Measurements from ENCODE around the gene BDH1. TPM values are rescaled to one million over a fixed set of nuclear protein-coding genes. Genes with fewer than 3 reads are reported as not detected.
"Not testable (repeated sequence)": the region's sequence is repeated elsewhere in the genome, so short reads cannot be mapped to it uniquely, and the experiment has no call there.

BDH1 gene
- total and polyA plus RNA-seq, 5 experiments from 2014 or later, result 19.1 to 79.0 (median 30.9) TPM

DNA sequence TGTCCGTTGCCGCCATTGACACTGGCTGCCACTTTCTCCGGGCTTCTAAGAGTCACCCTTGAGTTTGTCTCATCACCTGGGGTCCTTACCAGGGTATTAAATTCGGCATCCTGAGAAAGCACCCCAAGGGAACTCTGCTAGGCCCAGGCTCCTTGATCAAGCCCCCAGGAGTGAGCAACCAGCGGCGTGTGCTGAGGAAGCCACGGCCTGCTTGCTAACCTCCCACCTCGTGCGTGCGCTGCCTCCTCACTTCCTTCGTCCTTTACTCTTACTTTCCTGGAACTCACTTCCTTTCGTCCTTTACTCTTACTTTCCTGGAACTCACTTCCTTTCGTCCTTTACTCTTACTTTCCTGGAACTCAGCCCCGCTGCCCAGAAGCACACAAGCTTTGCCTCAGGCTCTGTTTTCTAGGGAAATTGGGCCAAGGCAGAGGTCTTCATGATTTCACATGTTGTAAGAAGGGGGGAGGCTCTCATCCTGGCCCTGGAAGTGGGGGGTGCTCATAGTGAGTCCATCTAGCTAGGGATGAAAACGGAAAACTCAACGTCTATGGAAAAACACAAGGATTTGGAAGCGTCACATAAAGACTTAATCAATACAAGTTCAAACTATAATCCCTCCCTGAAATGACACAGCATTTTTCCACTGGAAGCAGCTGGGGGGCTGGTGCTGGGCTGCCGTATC is 36.7 kb upstream of the BDH1 start:
- peak overlapping the region in 3 of 10 donors; percentile 33 to 77 (median 34) for H3K27ac Mint-ChIP-seq
- ATAC-seq, result no peak
- peak overlapping the region in 5 of 10 donors; percentile 2 to 72 (median 30) for H3K4me3 Mint-ChIP-seq
- POLR2A ChIA-PET, result no interaction called here
- H3K4me1 Mint-ChIP-seq, result peaks cover 0 to 18% (median 9%) of the 10 kb centered on the region in 4 donors
- no peaks in the 10 kb centered on the region for H3K27me3 Mint-ChIP-seq
- no peaks in the 10 kb centered on the region for H3K9me3 Mint-ChIP-seq
- no peaks in the 10 kb centered on the region for H3K36me3 Mint-ChIP-seq
- no peak for DNase-seq

DNA sequence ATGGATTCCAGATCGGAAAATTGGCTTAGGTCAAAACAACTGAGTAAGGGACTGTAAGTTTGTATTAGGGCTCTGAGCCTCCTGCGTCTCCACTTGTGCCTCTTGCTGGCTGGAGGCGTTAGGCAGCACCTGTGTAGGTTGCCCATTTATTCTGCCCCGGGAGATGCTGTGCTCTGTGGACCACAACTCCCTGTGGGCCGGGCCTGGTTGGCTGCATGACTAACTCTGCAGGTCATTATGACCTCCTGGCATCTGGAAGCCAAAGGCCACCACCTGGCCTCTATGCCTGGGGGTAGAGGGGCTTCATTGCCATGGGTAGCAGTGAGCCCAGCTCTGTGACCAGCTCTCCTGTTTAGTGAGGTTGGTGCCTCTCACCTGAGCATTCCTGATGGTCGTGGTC is 36.0 kb upstream of the BDH1 start:
- POLR2A ChIA-PET, result interaction anchor here (0.6 kb wide), 1 partner anchor 44 kb away, joined by 3 read pairs; no protein-coding TSS in a partner anchor

DNA sequence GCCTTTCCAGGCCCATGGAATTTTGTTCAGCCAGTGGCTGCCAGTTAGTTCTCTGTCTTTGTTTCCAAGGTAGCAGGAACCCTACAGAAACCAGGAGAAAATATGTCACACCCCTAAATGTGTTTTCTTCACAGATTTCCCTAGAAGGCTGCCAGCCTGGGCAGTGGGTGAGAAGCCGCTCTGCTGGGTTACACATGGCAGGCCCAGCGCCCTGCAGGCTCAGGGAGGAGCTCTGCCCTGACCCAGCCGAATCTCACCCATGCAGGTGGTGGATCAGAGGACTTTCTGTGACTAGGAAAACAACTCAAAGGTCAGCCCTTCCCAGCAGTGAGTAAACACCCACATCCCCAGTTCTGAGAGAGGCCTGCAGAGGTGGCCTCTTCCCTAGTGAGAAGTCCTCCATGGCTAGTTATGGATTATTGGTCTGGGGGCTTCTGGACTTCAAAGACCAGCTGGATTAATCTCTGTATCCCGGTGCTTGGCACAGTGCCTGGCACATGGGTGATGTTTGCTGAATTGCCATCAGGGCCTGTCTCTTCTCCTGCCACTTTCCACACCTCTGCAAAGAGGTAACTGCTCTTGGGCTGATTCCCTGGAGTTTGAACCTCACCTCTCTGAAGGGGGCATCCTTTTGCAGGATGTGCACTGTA is 34.7 kb upstream of the BDH1 start:
- H3K4me1 Mint-ChIP-seq, result peaks cover 0 to 18% (median 8%) of the 10 kb centered on the region in 4 donors
- H3K27ac Mint-ChIP-seq, result no peak overlapping the region
- no peaks in the 10 kb centered on the region for H3K9me3 Mint-ChIP-seq
- no peaks in the 10 kb centered on the region for H3K27me3 Mint-ChIP-seq
- H3K36me3 Mint-ChIP-seq, result no peaks in the 10 kb centered on the region
- ATAC-seq (no peak), DNase-seq (no peak)
- no peak overlapping the region for H3K4me3 Mint-ChIP-seq
- POLR2A ChIA-PET, result no interaction called here

More for the DNA sequence above, 36.0 kb upstream of the BDH1 start:
- peaks cover 0 to 18% (median 9%) of the 10 kb centered on the region in 4 donors for H3K4me1 Mint-ChIP-seq
- no peaks in the 10 kb centered on the region for H3K9me3 Mint-ChIP-seq
- no peak overlapping the region for H3K4me3 Mint-ChIP-seq
- H3K27me3 Mint-ChIP-seq, result no peaks in the 10 kb centered on the region
- ATAC-seq, result no peak
- peak overlapping the region in 1 of 10 donors; percentile 12 for H3K27ac Mint-ChIP-seq
- no peak for DNase-seq
- no peaks in the 10 kb centered on the region for H3K36me3 Mint-ChIP-seq

DNA sequence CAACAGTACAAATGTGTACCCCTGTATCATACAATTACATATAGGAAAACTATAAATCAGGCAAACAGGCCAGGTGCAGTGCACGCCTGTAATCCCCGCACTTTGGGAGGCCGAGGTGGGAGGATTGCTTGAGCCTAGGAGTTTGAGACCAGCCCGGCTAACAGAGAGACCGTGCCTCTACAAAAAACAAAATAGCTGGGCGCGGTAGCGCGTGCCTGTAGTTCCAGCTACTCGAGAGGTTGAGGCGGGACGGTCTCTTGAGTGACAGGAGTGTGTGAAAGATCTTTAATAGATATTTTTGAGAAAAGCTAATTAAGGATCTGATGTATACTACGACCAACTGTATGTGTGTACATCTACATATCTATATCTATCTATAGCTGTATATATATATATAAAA is 33.8 kb upstream of the BDH1 start:
- DNase-seq, result no peak
- Mint-ChIP-seq H3K4me1 (peaks cover 0 to 18% (median 8%) of the 10 kb centered on the region in 4 donors), H3K36me3 (no peaks in the 10 kb centered on the region), H3K27ac (no peak overlapping the region), H3K9me3 (no peaks in the 10 kb centered on the region), H3K4me3 (no peak overlapping the region), H3K27me3 (peaks cover 0 to 3% (median 0%) of the 10 kb centered on the region in 5 donors)
- POLR2A ChIA-PET, result no interaction called here
- no peak for ATAC-seq

DNA sequence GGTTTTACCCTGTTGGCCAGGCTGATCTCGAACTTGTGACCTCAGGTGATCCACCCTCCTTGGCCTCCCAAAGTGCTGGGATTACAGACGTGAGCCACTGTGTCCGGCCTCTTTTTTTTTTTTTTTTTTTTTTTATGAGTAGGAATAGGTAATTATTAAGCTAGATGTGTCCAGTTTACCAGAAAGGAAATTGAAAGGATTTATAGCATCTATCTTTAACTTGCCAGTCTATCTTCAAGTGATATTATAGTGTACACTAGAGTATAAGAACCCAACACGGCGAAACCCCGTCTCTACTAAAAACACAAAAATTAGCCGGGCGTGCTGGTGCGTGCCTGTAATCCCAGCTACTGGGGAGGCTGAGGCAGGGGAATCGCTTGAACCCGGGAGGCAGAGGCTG is 31.0 kb upstream of the BDH1 start:
- not testable (repeated sequence) for H3K9me3 Mint-ChIP-seq, H3K4me1 Mint-ChIP-seq, DNase-seq, H3K27me3 Mint-ChIP-seq, H3K36me3 Mint-ChIP-seq, H3K4me3 Mint-ChIP-seq, H3K27ac Mint-ChIP-seq, ATAC-seq
- POLR2A ChIA-PET, result interaction anchor here (0.7 kb wide), 1 partner anchor 63 kb away, joined by 3 read pairs; no protein-coding TSS in a partner anchor

- ATAC-seq (no peak), DNase-seq (no peak)
- POLR2A ChIA-PET, result no interaction called here
- H3K9me3 Mint-ChIP-seq, result no peaks in the 10 kb centered on the region
- no peak overlapping the region for H3K27ac Mint-ChIP-seq
- H3K27me3 Mint-ChIP-seq, result peaks cover 0 to 3% (median 0%) of the 10 kb centered on the region in 5 donors
- no peaks in the 10 kb centered on the region for H3K4me1 Mint-ChIP-seq
- no peak overlapping the region for H3K4me3 Mint-ChIP-seq
- peaks cover 0 to 1% (median 0%) of the 10 kb centered on the region in 3 donors for H3K36me3 Mint-ChIP-seq
Observed at GRCh38 chr3:197586181-197586580, 30.4 kb upstream of the BDH1 start.

DNA sequence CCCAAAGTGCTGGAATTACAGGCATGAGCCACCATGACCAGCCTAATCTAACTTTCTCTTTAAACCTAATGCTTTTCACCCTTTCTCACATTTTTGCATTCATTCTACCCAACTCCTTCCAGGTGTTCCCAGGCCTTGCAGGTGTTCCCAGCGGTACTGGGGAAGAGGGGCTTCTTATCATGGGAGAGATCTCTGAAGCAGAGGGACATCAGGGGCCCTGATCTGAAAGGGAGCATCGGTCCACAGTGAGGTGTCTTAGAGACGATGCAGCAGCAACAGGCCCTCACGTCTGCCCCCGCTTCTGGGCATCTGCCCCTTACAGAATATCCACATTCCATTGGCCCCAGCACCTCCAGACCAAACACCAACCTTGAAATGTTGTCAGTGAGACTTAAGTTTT is 29.0 kb upstream of the BDH1 start:
- Mint-ChIP-seq H3K4me1 (no peaks in the 10 kb centered on the region), H3K27me3 (peaks cover 0 to 3% (median 0%) of the 10 kb centered on the region in 5 donors), H3K4me3 (no peak overlapping the region), H3K9me3 (no peaks in the 10 kb centered on the region), H3K27ac (peak overlapping the region in 1 of 10 donors; percentile 8), H3K36me3 (peaks cover 0 to 1% (median 0%) of the 10 kb centered on the region in 3 donors)
- ATAC-seq (no peak), DNase-seq (no peak)
- POLR2A ChIA-PET, result no interaction called here

GRCh38 chr3:197583371-197583770 is 27.6 kb upstream of the BDH1 start:
- Mint-ChIP-seq H3K27ac (no peak overlapping the region), H3K27me3 (peaks cover 0 to 3% (median 0%) of the 10 kb centered on the region in 5 donors), H3K36me3 (peaks cover 0 to 1% (median 0%) of the 10 kb centered on the region in 3 donors), H3K9me3 (no peaks in the 10 kb centered on the region), H3K4me1 (no peaks in the 10 kb centered on the region), H3K4me3 (no peak overlapping the region)
- DNase-seq (no peak), ATAC-seq (no peak)
- POLR2A ChIA-PET, result no interaction called here

GRCh38 chr3:197580253-197580691 is 24.5 kb upstream of the BDH1 start:
- H3K36me3 Mint-ChIP-seq, result peaks cover 0 to 1% (median 0%) of the 10 kb centered on the region in 3 donors
- no peak overlapping the region for H3K4me3 Mint-ChIP-seq
- H3K4me1 Mint-ChIP-seq, result no peaks in the 10 kb centered on the region
- ATAC-seq, result no peak
- H3K9me3 Mint-ChIP-seq, result no peaks in the 10 kb centered on the region
- POLR2A ChIA-PET, result no interaction called here
- DNase-seq, result no peak
- no peak overlapping the region for H3K27ac Mint-ChIP-seq
- H3K27me3 Mint-ChIP-seq, result peaks cover 0 to 3% (median 0%) of the 10 kb centered on the region in 5 donors

DNA sequence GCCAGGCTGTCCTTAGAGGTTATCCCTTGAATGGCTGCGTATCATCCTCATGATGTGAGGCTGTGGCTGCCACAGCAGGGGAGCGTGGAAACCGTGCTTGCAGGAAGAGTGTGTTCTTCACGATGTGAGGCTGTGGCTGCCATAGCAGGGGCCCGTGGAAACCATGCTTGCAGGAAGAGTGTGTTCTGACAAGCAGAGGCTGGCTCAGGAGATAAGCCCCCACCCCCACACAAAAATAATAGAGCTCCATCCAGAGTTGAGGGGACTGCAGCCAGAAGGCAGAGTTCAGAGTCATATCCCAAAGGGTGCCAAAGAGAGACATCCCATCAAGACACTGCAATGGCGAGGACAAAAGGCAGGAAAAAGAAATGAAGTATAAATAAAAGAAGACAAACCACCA is 22.6 kb upstream of the BDH1 start:
- Mint-ChIP-seq H3K27me3 (peaks cover 0 to 1% (median 0%) of the 10 kb centered on the region in 5 donors), H3K36me3 (peaks cover 0 to 1% (median 0%) of the 10 kb centered on the region in 3 donors), H3K9me3 (no peaks in the 10 kb centered on the region), H3K4me3 (no peak overlapping the region), H3K27ac (peak overlapping the region in 2 of 10 donors; percentile 41 to 61), H3K4me1 (no peaks in the 10 kb centered on the region)
- no peak for DNase-seq
- ATAC-seq, result no peak
- POLR2A ChIA-PET, result interaction anchor here (0.6 kb wide), 1 partner anchor 1121 kb away, joined by 6 read pairs; no protein-coding TSS in a partner anchor

DNA sequence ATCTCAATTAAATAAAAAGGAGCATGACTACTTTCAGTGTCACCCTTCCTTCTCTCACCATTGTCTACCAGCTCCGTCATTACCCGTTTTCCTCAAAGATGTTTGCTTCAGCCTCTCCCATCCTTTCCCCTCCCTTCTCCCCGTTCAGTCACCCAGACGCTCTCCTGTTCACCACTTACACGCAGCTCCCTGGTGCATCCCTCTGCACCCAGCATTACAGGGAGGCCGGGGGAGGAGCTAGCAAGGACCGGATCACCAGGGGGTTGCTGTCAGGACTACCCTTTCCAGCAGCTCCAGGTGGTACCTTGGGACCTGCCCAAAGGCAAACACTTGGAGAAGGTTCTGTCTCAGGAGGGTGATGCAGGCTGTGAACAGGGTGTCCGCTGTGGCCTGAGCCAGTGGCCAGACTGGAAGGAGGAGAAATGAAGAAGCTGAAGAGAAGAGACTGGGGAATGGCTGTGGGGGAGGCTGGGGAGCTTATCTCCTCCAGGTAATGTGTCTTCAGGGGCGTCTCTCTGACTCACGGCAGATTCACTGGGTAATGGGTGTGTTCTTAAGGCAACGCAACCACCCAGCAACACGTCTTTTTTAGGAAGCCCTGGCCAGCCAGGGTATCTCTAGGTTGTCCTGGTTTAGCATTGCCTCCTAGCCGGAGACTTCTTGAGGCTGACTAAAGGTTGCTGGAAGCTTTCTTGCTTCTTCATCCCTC is 21.8 kb upstream of the BDH1 start:
- DNase-seq (no peak), ATAC-seq (no peak)
- Mint-ChIP-seq H3K36me3 (peaks cover 0 to 2% (median 0%) of the 10 kb centered on the region in 3 donors), H3K27me3 (peaks cover 0 to 3% (median 0%) of the 10 kb centered on the region in 5 donors), H3K4me1 (no peaks in the 10 kb centered on the region), H3K4me3 (no peak overlapping the region), H3K27ac (peak overlapping the region in 1 of 10 donors; percentile 41), H3K9me3 (peaks cover 0 to 2% (median 0%) of the 10 kb centered on the region in 9 donors)
- POLR2A ChIA-PET, result interaction anchor here (0.5 kb wide), 1 partner anchor 385 kb away, joined by 5 read pairs; no protein-coding TSS in a partner anchor

DNA sequence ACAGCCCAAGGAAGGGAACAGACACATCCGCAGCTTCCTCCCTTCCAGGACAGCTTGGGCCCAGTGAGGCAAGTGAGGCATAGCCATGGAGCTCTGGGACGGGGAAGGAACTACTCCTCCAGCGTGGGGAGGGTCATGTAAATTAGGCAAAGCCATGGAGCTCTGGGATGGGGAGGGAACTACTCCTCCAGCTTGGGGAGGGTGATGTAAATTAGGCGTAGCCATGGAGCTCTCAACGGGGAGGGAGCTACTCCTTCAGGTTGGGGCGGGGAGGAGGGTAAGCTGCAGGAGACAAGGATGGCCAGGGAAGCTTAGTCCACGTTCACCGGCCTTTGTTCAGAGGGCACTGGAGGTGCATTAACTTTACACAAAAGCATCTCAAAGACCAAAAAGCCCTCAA is 21.1 kb upstream of the BDH1 start:
- POLR2A ChIA-PET, result interaction anchor here (0.7 kb wide), 1 partner anchor 22 kb away, joined by 3 read pairs; no protein-coding TSS in a partner anchor
- ATAC-seq (no peak), DNase-seq (no peak)
- Mint-ChIP-seq H3K27me3 (peaks cover 0 to 3% (median 0%) of the 10 kb centered on the region in 5 donors), H3K27ac (peak overlapping the region in 1 of 10 donors; percentile 63), H3K4me3 (no peak overlapping the region), H3K36me3 (peaks cover 0 to 2% (median 0%) of the 10 kb centered on the region in 3 donors), H3K4me1 (no peaks in the 10 kb centered on the region), H3K9me3 (peaks cover 0 to 2% (median 0%) of the 10 kb centered on the region in 9 donors)
